ENCODE measurements around the gene POU5F1. TPM values are rescaled to one million over a fixed set of nuclear protein-coding genes. Genes with fewer than 3 reads are reported as not detected.
A peak's percentile ranks its signal among the peaks of the same experiment; 100 is the strongest.
"Not testable (repeated sequence)": the region's sequence is repeated elsewhere in the genome, so short reads cannot be mapped to it uniquely, and the experiment has no call there.

The POU5F1 gene
- polyA plus RNA-seq, 12 donors, result 0.30 to 1.3 (median 0.62) TPM; not detected in 2

DNA sequence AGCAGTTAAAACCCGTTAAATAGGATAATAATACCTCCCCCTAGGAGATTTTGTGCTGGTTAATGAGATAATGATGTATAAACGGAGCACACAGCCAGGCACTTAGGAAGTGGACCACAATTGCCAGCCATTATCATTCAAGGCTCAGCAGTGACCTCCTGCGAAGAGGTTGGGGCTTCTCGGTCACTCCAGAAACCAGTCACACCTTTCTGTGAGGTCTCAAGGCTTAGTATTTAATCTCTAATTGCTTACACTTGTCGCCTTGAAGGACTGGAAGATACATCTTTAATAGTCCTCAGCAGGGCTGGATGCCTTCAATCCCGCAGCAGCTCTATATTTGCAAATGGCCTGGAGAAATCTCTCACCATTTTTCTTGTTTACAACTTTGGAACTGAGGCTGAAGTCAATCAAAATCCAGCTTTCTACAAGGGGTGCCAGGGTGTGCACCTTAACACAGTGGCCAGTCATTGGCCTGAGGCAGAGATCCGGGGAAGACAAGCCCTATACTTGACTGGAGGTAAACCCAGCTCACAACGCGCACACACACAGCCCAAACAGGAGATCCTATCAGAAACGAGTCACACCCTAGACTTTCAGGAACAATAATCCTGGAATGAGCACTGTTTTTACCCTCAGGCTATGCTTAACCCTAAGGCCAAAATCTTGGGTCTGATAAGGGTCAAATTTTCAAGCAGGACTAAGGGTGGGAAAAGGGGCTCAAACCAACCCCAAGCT, 1.2 kb downstream of the POU5F1 start:
- no peak for DNase-seq

DNA sequence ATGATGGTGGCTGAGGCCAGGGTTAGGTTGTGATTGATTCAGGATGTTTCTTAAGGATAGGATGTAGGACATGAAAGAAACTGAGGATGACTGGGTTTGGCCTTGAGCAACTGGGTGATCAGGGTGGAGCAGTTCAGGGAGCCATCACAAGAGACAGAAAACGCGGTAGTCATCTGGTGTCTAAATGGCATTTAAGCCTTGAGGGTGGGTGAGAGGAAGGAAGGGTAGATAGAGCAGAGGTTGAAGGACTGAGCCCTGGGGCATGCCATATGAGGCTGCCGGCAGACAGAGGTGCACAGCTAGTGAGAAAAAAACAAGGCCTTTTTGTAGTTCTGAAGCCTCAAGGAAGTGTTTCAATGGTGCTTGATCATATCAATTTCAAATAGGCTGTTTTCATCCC, 1.9 kb downstream of the POU5F1 start:
- DNase-seq, result no peak

DNA sequence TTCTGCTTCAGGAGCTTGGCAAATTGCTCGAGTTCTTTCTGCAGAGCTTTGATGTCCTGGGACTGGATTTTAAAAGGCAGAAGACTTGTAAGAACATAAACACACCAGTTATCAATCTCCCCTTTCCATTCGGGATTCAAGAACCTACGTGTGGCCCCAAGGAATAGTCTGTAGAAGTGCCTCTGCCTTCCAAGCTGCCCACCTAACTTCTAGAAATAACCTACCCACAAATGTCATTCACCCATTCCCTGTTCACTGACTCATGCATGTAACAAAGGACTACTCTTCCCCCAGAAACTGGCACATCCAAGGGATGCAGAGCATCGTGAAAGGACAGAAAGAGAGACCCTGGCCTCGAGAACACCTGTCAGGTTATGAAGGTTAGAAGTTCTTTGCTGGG, 4.5 kb downstream of the POU5F1 start:
- no peak for DNase-seq

DNA sequence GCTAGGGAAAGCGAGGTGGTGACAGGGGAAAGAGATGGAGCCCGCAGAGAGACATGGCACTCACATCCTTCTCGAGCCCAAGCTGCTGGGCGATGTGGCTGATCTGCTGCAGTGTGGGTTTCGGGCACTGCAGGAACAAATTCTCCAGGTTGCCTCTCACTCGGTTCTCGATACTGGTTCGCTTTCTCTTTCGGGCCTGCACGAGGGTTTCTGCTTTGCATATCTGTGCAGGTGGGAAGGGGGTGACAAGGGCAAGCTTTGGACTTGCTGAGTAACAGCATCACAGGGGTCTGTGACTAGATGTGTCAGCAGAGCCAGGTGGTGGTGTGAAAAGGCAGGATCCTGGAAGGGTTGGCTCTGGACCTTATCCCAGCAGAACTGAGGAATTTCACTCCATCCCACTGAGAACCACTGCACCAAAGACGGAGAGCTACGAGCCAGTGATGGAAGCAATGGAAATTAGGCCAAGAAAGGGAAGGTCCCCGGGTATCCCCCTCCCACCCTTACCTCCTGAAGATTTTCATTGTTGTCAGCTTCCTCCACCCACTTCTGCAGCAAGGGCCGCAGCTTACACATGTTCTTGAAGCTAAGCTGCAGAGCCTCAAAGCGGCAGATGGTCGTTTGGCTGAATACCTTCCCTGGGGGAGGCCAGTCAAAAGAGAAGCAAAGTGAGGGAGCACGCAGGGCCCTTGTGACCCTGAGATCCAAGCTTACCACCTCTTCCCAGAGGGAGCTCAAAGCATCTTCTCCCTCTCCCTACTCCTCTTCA, 5.2 kb downstream of the POU5F1 start:
- not testable (repeated sequence) for DNase-seq

DNA sequence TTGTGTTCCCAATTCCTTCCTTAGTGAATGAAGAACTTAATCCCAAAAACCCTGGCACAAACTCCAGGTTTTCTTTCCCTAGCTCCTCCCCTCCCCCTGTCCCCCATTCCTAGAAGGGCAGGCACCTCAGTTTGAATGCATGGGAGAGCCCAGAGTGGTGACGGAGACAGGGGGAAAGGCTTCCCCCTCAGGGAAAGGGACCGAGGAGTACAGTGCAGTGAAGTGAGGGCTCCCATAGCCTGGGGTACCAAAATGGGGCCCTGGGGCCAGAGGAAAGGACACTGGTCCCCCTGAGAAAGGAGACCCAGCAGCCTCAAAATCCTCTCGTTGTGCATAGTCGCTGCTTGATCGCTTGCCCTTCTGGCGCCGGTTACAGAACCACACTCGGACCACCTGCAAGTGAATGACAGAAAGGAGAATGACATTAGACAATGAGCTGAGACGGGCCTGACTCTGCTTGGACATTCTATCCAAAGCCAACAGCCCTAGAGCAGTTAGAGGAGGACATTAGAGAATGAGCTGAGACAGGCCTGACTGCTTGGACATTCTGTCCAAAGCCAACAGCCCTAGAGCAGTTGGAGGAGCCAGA, 5.9 kb downstream of the POU5F1 start:
- not testable (repeated sequence) for DNase-seq

DNA sequence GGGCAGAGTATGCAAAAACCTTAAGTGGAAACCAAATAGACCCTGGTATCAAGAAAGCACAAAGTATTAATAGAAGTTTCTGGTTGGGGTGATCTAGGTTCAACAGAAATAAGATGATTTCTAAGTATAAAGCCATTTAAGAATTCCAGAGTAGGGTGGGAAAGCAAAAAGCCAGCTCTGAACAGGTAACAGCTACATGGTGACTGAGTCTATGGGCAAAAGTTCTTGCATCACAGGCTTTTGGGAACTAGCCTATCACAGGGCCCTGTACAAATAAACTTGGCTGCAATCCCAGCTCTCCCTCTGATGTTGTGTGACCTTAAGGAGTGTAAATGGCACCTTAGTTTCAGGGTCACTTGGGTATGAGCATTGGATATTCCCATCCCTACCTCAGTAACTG, 6.6 kb downstream of the POU5F1 start:
- DNase-seq, result no peak

DNA sequence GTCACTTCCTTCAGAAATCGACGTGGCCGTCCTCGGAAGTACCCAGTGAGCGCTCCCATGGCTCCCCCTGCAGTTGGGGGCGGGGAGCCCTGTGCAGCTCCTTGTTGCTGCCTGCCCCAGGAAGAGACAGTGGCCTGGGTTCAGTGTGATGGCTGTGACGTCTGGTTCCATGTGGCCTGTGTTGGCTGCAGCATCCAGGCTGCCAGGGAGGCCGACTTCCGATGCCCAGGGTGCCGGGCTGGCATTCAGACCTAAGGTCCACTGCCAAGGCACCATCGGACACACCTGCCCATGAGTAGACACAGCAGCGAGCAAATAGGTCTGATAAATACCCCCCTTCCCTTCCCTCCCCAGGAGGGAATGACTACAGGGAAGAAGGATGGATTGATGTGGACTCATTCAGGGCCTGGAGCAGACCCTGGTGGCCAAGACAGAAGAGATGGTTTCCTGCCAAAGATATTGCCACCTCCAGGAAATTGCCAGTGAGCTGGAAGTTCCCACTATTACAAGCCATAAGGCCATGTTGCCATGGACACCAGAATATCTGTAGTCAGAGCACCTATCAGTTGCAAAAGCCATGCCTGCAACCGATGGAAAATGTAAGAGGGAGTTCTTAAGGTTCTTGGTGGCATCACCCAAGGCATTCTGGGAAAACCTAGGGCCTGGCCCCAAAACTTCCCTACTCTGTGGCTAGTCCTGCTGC, 7.9 kb downstream of the POU5F1 start:
- no peak for DNase-seq

DNA sequence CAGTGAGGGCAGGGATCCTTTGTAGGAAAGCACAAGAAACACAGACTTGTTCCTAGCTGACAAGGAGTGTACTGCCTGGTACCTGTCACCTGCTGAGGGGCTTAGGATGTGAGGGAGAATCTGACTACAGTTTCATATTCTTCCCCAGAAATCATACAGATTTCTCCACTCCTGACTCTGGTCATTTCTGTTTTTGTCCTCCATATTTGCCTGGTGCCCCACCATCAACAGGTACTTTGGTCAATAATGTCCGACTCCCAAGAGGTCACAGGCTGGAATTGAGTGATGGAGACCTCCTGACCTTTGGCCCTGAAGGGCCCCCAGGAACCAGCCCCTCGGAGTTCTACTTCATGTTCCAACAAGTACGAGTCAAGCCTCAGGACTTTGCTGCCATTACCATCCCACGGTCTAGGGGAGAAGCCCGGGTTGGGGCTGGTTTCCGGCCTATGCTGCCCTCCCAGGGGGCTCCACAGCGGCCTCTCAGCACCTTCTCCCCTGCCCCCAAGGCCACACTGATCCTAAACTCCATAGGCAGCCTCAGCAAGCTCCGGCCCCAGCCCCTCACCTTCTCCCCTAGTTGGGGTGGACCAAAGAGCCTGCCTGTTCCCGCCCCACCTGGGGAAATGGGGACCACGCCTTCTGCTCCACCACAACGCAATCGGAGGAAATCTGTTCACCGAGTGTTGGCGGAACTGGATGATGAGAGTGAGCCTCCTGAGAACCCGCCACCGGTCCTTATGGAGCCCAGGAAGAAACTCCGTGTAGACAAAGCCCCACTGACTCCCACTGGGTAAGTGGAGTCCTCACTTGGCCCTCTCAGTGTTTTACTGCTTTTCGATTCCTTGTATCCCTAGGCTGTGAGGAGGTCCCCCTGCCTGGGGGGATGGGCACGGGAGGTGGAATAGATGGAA, 9.0 kb downstream of the POU5F1 start:
- no peak for DNase-seq

DNA sequence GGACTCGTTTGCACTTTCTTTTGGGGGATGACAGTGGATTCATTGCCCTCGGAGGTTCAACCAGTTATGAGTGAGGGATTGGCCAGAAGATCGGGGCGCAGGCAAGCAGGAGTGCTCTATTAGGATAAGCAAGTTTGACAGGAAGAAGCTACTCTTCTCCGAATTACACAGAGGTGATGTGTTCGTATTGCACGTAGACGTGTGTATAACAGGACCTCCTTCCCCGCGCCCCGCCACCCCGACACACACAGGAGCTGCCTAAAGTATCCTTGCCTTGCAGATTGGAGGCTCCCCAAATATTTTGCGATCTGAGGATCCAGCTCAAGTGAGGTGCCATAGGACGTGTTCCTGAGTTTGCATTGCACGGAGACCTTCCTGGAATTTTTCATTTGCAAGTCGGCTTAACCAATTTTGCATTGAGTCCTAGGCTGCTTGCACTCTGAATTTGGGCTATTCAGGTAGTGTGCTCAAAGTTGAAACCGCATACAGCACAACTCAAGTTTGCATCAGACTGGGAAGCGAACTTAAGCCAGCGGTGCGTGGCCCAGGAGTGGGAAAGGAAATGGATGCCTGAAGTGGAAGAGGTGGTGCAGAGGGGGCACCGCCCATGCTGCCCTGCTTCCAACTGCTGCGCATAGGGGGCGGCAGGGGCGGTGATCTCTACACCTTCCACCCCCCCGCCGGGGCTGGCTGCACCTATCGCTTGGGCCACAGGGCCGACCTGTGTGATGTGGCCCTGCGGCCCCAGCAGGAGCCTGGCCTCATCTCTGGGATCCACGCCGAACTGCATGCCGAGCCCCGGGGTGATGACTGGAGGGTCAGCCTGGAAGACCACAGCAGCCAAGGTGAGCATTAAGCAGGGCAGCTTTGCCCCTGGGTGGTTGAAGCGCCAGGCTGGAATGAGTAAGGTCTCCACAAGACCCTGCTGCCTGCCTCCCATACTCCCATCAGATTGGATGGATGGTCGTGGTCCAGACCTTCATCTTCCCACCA, 11.3 kb downstream of the POU5F1 start:
- DNase-seq, result no peak

DNA sequence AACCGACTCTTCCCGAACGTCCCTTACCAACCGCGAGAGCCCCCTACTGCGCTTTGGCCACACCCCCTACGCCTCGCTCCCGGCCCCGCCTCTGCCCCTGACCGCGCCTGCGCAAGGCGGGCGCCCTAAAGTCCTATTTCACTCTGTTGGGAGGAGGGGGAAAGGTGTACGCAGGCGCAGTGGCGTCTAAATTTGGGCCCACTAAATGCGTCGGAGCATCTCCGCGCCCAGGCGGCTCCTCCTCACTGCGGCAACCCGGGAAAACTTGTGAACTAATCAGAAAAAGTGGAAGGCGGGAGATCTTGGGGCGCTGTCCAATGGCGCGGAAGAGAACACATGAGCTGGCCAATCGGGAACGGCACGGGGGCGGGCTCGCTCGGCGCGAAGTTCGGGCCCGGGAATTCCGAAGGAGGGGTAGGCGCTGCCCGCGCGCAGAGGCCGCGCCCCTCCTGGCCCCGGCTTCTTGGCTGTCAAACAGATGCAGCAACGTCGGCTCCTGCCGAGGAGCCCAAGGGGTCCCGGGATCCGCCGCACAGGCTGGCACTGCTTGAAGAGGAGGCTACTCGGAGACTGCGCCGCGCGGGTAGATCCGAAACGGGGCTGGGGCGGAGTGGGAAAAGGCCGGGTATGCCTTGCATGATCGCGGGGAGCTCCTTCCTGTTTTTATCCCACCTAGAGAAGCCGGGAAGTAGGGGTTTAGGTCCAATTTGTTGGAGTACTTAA, 12.2 kb downstream of the POU5F1 start, which contains the start of gene TCF19:
TSS of gene TCF19 (plus strand) at position 450 of the 723 bp plus-strand sequence. CDS start 881 bp downstream, outside the sequence.
- DNase-seq, result peak; percentile 100

DNA sequence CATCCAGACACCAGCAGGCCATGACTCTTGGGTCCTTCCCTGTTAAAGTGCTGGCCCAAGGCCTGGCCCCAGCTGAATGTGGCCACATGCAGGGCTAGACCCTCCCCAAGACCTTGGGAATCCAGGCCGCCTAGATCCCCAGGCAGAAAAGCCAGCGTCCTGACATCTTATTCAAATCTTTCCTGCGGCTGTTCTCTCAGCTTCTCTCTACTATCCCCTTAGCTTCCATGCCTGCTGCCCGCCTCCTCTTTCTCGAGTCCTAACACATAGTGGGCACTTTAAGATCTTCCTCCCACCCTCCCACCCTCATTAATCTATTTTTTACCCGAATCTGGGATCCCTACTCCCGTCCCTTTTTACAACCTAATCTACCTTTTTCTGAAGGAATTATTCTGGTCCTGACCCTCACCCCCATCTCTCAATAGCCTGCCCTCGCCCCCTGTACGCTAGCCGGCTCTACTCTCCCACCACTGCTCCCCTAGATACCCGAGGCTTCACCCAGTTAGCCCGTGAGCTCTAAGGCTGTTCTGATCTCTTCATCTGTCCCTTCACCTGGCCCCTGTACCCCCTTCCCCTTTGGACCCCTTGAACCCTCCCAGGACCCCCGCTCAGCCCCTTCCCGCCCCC, 12.9 kb downstream of the POU5F1 start, which contains the start of gene CCHCR1:
TSS of gene CCHCR1 (minus strand) at position 290 of the 627 bp plus-strand sequence. CDS start at position 88, 202 bp downstream.
- no peak for DNase-seq

DNA sequence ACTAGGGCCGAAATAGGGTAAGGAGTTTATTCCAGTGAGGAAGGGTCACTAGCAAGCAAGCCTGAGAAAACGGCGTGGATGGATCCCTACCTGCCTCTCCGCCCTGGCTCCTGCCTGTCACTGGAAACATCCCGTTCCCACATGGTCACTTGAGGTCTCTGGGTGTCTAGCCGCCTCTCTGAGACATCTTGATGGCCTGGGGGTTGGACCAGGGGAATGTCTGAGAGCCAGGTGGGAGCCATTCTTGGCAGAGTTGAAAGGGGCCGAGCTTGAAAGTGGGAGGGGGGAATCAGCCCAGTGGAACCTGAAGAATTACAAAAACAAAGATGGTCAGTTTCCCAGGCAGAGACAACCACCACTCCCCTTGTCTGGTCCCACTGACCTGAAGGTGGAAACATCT, 13.8 kb downstream of the POU5F1 start:
- no peak for DNase-seq

DNA sequence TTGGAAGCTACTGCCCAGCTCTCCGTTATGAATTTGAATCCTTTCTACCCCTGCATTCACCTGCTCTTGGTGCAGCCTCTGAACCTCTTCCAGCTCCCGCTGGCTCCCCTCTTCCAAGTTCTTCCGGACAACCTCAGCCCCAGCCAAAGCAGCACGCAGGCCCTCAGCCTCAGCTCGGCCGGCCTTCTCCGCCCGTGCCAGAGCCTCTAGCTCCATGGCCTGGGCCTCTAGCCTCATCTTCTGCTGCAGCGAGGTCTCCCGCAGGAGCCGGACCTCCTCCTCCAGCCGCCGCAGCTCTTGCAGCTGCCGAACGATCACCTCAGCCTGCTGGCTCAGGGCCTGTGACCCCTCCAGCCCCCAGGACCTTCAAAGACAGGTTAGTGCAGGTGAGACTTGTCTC, 16.0 kb downstream of the POU5F1 start:
- DNase-seq, result no peak

DNA sequence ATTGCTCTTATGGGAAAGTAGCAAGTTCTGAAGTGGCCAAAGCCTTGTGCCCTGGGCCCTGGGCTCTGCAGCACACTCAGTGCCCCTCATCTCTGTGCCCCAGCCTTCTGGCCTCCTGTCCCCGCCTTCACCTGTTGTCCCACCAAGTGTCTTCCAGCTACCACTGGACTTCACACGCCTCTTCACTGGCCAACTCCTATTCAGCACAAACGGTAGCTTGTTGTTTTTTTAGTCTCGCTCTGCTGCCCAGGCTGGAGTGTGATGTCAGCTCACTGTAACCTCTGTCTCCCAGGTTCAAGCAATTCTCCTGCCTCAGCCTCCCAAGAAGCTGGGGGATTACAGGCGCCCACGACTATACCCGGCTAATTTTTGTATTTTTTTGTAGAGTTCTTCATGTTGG, 17.7 kb downstream of the POU5F1 start:
- DNase-seq, result no peak

DNA sequence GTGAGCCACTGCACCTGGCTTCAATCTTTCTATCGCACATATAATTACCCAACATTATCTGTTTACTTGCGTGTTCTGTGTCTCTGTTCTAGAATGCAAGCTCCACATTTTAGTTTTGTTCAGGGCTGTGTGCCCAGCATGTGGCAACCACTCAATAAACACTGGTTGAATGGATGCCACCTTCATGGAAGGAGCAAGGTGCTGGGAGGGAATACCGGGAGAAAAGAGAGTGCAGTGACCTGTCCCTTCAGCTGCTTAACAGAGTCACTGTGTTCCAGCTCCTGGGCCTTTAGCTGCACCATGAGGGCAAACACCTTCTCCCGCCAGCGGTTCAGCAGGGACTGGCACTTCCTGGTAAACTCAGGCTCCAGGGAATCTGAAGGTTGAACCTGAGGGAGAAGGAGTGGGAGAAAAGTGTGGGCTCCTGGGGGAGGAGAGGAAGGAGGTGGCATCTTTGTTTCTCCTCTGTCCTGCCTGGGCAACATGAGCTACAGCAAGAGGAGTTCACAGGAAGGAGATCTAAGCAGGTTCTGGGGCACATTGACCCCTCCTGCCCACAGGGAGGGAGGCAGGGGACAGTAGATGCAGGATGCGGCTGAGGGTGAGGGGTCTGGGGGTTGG, 20.5 kb downstream of the POU5F1 start:
- DNase-seq, result no peak

DNA sequence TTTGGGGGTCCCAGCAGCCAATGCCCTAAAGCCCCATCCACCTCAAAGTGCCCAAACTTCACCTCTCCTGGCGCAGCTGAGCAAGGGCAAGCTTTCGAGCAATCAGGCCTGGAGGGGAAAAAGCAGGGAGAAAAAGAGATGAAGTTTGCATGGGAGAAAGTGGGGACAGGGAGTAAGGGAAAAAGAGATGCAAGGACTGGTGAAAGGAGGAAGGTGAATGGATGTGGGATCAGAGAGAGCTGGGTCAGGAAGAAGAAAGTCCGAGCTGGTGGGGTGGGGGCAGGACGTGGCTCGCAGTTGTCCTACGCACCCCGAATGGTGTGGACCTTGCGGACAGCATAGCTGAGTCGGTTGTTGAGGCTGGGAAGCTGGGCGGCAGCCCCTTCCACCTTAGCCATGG, 25.1 kb downstream of the POU5F1 start:
- DNase-seq, result no peak

DNA sequence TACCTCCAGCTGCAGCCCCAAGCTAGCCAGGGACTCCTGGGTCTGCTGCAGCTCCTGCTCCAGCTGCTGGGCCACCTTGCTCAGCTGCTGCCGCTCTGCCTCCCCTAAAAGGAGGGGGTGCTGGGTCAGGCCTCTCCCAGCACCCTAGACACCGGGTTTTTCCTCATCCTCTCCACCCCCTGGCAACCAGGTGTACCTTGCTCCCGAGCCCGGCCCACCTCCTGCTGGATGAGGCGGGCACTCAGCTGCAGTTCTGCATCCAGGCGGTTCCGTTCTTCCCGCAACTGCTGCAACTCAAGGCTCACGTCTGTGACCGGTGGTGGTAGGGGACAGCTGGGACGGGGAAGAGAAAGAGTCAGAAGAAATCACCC, 25.5 kb downstream of the POU5F1 start:
- no peak for DNase-seq

Measured in muscle of arm (tissue), 12 donors.